Measurements from ENCODE around the gene ITPKB.

Gene ITPKB

DNA sequence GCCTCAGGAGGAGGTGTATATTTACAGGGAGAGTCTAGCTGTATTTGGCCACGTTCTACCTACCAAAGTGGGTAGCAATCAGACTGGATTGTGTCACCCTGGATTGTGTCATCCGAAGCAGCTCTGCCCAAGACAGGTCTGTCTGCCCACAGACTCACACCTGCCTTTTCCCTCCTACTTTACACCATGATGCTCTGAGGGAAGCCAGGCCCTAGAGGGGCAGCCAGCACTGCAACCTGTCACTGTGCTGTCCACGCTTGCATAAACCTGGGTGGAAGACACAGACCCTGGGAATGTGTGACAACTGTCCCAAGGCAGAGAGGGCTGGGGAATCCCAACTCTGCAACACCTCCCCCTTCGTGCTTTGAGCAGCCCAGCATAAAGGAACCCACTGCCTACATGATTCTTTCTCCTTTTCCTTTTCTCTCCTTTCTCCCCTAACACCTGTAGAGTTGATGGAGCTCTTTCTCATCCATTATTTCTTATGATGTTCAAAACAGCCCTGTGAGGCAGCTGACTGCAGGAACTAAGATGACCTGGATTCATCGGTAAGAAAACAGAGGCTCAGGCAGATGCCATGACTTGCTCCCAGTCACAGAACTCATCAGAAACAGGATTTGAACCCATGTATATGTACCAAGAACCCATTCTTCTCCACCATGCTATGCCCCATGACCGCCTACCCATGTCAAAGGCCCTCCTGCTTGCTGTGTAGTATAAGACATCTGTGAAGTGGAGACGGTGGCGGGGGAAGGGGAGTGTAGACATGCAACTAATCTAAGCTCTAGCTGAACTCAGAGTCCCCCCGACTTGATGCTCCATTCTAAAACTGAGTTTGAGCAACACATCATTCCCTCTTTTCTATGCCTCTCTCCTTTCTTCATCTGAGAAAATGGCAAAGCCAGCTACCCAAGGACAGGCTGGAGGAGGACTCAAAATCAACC is 55.9 kb downstream of the ITPKB start:
- DNase-seq: no peak

DNA sequence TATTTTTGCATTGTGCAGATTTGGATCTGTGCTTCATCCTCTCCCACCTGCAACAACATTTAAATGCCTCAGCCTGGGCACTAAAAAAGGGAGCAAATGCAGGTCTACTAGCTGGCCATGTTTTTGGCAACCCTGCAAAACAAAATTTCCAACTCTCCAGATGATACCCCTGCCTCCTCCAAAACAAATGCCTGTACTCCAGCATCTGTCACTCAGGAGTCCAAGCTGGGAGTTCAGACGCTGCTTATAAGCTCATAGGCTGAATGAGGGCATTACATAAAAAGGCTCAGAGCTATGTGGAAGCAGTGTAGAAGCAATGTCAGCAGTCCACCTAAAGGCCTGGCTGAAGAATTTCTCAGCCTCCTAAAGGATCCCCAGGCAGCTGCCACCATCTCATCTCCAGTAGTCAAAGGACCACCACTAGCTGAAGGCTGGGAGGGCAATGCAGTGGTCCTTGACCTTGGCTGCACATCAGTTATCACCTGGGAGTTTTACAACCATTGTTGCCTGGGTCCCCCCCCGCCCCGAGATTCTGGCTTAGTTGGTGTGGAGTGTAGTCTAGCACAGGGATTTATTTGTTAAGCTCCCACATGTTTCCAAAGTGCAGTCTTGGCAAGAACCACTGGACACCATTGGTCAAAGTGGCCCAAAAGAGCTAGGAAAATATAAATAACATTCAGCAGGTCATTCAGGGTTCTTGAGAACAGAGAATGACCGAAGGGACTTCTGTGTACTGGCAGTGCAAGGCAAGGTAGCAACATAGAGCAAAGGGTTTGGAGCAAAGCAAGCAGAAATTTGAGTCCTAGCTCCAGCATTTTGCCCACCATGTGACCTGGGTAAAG is 57.2 kb downstream of the ITPKB start:
- no peak for DNase-seq

DNA sequence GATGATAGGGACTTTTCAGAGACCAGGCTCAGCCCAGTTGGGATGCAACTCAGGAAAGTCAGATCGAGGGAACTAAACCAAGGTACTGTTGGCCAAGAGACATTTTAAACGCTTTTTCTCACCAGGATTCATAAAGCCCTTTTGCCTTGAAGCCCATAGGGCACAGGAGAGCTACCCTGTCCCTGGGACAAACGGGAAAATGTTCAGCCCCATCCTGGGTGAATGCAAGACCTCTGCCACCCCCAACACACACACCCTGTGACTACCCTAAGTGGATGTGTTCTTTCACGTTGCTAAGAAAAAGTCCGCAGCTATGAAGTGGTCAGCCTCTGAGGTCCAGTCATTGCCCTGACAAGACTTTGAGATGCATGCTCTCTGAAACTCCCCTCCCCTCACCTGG is 58.4 kb downstream of the ITPKB start:
- DNase-seq: no peak

DNA sequence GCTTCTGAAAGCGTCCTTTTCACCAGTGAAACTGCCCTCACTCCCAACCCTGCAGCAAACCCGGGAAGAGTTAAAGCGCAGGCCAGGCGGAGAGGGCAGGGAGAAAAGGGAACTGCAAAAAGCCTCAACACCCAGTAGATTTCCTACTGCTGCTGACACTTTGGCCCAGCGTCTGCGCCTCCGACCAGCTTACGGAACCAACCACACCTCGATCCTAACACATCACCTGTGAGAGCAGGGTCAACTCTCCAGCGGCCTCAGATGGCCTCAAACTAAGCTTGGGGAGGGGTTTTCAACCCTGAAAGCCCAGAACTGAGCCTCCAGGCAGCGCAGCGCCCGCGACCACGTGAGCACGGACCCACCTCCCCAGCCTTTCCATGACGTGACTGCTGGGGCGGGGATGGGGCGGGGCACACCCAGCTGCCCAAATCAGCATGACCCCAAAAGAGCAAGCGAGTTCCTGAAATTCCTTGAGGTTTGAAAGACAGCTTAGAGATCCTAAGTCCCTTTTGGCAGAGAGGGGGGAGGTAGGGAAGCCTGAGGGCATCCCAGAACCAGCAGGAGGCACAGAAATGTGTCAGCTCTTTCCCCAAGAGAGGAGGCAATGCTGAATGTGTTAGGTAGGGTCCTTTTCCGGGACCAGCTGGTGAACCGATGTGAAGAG is 59.1 kb downstream of the ITPKB start:
- peak; percentile 49 for DNase-seq

DNA sequence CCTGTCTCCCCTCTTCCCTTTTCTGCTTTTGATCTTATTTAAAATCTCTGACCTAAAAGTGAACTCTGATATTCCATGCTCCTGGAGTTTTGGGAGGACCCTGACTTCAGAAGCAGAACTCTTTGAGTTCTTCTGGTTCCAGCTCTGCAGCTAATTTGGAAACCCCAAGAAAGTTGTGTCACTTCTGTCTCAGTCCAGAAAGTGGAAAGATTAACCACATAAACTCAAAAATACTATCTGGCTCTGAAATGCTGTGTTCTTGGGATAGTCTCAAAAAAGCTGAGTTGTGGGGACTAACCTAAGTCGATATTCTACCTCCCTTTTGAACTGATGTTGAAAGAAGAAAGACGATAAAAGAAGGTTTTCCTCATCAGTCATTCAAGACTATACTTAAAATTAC is 59.8 kb downstream of the ITPKB start:
- DNase-seq: no peak

DNA sequence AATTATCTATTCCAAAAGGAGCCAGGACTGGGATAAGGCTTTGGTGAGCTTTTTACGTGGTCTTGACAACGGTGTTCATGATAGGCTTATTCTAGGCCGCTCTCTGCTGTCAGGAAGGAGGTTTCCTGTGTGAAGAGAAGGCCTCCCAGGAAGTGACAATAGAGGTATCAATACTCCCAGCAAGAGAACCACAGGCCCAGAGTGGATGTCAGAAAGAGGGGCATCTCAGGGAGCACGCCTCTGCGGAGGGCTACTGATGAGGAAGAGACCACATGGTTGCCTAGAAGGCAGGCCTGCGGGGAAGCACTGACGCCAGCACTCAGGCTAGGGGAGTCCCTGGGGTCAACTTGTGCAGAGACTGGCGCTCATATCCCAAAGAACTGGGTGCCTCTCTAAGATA is 60.4 kb downstream of the ITPKB start:
- no peak for DNase-seq

DNA sequence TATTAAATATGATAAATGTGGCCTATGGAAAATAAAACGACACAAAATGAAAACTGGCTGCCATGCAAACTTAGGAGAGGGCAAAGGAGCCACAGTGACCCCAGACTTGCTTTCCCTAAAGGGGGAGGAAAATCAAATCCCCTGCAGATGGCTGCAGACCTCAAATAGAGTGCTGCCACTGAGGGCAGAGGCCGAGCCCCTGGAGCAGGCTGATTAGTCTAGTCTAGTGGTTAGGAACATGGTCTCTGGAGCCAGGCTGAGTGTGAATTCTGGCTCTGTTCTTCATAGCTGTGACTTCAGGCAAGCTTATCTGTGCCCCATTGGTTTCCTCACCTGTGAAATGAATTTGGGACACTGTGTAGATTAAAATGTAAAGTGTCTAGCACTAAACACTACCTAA is 60.8 kb downstream of the ITPKB start:
- no peak for DNase-seq

DNA sequence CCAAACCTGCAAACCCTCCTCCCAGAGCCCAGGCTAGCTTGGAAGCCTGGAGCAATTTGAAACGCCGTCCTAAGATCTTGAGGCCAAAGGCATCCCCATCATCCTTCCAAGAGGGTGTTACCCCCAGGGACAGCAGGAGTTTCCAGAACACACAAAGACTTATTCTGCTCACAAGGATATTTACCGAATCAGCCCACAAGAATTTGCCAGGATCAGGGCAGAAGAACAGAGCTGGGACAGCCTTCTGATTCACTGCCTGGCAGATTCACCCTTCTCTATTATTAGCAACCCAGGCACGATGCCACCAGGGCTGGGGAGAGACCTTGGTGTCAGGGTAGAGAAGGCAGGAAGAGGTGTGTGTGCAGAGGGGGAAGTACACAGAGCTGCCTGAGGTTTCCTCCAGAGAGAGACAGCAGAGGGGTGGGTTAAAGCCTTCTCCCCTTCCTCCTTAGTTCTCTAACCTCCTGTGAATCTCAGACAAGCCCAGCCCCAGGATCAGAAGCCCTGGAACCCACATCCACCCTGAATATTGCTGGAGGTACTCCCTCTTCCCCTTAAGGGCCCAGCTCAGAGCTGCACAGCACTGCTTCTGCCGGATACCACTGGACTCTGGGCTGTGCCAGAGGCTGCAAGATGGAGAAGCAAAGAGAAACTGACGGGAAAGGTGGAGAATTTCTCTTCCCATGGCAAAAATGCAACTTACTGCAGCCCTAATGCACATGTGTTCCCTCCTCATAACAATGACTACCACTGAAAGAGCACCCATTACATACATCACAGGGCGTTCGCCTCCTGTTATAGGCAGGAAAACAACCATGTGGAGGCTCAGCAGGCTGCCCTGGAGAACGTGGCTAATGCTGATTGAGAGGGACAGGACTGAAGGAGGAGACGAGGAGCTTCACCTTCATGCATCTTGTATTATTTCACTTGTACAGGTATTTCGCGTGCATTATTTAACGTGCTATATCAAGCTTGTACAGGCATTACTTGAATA is 61.8 kb downstream of the ITPKB start:
- DNase-seq: peak; percentile 70

DNA sequence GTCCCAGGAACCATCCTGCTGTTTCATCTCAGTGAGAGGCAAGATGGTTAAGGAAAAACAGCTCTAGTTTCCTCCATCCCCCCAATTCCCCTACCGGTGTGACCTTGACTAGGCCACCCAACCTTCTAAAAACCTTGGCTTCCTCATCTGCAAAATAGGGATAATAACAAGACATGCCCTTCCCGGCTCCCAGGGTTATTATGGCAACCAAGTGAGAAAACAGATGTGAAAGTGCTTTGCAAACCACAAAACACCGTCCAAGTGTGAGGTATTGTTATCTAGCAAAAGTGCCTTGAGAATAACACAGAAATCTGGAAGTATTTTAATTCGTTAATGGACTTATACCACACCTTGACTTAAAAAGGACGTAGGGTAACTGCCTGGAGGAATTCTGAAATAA is 62.7 kb downstream of the ITPKB start:
- no peak for DNase-seq

DNA sequence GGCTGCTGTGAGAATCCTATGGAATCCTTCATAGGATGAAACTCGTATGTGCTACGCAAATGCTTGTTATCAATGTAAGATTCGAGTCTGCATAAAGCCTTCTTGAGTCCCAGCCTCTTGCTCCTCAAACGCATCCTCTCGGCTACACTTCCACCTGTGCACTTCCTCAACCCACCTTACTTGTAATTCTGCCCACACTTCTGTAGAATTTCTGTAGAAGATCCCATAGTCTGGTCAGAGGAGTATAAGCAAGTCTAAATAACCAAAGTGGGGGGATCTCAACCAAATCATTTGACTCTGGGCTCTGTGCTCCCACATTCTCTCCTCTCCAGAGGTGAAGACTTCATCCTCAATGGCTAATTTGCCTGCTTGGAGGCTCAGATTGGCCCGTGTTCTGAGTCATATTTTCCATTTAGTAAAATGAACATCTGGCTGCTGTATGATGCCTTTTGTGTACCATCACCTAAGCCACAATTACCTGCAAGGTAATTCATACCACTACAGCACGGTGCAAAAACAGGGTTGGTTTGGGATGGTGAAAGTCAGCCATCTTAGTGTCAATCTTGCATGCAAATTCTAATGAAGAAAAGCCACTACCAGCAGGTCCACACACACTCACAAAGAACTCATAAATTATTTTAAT is 63.2 kb downstream of the ITPKB start:
- DNase-seq: no peak

DNA sequence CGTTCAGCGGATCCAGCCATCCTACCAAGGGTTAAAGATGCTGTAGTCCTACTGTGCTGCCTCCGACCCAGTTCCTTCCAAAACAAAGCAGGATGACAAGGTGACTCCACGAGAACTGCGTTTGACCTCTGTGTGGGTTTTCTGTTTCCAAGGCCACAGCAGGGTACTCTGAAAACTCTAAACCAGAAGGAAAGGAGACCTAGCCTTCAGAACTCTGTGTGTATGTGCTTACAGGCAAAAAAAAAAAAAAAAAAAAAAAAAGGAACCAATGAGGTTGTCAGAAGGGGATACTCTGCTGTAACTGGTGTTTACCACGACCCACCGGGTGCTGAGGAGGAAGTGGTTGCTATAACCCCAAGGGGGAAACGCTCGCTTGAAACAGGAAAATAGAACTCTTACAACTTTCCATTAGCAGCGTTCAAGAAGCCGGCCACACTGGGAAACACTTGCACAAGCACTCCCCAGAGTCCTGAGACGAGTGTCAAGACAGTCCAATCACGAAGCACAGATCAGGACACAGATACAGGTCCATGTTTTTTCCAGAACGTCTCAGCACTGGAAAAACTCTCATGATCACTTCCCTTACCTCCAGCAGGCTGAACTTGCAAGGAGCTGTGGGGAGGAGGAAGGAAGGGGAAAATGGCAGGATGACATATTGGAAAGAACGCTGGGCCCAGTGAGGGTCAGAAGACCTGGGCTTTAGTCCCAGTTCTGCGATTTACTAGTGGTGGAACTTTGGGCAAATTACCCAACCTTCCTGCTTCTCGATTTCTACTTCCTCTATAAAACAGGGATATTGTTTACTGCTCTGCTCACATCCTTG is 64.0 kb downstream of the ITPKB start:
- peak; percentile 72 for DNase-seq

DNA sequence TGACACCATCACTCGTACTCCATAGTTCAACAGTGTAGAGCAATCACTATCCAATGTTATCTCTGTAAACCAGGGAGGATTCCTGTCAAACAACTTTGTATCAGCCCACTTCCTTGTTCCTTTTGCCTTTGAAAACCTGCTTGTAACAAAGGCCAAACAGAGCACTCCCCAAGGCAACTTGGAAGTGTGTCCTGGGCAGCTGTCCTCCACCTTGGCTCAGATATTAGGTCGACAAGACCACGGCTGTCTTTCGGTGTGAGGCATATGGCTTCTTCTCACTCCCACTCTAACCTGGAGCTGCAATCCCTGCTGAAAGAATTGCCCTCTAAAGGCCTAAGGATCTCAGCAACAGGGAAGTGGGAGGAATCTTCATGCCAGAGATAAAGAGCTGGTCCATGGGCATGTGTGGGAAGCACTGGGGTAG is 66.7 kb downstream of the ITPKB start:
- DNase-seq: no peak

DNA sequence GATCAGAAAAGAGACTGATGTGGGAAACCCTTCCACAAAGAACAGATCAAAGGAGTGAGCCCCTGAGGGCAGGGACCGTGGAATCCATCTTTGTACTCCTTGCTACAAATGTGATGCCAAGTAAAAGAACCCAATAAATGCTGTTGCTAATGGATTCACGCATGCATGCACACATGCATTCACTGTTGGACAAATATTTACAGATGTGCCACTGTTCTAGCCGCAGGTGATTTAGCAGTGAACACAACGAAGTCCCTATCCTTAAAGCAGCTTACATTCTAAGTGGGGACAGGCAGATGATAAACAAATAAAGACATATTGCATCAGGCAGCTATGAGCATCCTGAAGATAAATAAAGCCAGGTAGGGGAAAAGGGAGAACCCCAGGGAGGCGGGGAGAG is 67.8 kb downstream of the ITPKB start:
- DNase-seq: no peak

DNA sequence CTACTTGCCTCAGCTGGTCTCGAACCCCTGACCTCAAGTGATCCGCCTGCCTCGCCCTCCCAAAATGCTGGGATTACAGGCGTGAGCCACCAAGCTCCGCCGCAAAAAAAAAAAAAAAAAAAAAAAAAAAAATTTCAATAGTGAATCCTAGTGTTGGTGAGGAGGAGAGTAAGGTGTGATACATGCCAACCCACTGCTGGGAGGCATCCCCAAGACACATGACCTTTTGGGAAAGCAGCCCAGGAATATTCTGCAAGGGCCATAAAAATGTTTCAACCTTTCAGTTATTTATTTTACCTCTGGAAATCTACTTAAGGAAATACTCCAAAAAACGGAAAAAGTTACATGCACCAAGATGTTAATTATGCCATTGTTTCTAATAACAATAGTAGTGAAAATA is 69.0 kb downstream of the ITPKB start:
- DNase-seq: no peak

DNA sequence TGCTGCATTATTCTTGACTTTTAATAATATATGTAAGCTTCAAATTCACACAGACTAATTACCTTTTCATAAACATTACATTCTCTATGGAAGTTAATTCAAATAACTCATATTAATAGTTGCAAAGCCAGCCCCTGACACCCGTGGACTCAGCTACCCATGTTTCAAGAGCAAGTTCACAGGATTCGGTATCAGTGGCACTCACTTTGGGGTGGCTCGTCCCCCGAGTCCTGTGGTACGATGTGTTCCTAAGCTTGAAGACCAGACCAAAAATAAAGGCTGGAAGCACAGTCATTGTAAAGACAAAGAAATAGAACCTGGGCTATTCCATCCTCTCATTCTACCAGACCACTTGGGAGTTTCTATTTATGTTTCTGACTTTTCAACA is 70.9 kb downstream of the ITPKB start:
- no peak for DNase-seq

DNA sequence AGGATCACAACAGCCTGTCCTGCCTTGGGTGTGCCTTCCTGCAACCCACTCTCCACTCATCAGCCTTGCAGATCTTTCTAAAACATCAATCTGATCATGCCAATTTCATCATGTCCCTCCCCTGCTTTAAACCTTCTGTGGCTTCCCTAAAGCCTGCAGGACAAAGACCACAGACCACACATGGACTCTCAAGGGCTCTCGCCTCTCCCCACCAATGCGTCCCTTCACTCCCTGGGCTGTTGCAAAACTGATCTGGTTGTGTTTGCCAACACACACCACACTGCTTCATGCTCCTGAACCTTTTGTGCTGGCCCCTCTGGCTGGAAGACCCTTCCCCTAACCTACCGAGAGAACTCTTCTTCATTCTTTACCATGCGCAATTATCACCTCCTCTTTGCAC is 72.4 kb downstream of the ITPKB start:
- DNase-seq: no peak

DNA sequence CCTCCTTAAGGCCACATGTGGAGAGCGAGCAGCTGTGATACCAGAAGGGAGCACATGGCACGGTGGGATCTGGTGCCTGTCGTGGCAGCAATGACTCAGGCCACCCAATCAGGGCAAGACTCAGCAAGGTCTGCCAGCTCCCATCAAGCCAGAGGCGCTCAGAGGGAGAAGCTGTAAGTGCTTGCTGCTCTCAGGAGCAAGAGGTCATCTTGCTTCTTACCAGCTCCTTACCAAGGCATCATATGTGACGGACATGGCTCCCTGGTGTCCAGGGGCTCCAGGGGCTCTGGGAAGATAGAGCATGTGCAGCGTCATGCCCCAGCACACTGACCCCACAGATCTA is 72.9 kb downstream of the ITPKB start:
- DNase-seq: no peak

DNA sequence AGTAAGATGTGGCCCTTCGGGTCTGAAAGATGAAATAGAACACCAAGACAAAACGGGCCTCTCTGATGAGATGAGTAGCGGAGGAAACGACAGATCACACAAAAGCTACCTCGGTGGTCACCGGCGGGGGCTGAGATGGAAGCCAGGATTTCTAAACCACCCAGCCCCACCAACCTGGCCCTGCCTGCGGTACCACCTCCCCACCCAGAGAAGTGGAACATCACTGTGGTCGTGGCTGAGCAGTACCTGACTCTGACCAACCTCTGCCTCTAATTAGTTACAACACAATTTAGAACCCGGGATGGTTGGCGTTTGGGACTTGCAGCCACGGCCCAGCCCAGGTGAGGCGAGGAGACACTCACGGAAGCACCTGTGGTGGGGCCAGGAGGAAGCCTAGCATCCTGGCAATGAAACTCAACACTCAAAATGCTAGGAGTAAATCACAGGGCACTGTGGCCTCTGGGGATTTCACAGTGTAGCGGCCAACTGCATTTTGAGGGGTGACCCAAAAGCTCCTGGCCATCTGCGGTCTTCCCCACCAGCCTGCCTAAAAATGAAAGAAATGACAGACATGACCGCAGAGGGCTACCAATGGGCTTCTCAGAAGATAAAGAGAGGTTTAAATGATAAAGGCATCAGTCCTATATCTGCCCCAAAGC is 73.4 kb downstream of the ITPKB start:
- DNase-seq: no peak

DNA sequence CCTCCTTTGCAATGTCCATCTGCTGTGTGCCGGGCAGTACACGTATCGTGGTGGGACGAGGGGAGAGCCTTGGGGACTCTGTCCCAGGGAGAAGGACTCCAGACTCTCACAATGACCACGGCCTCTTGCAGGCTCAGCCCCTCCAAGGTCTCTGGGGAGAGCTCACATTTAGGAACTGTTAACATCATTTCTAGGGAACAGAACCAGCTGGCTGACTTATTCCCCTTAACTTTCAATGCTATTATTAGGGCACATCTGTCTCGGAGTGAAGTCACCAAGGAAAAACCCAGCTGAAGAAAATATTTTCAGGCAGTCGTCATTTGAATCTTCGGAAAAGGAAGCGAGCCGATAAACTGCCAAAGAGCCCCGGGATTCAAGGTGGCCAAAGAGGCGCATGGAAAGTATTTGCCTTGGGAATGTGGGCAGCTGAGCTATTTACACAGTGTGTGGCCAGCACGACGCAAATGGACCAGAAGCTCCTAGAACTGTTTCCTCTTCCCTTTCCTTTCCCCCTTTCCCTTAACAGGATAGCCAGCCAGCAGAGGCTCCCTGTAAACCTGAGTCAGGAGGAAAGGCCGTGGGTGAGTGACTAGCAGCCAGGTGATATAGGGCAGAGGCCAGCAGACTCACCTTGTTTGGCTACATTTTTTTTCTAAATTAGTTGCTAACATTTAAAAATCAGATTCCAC is 74.5 kb downstream of the ITPKB start:
- no peak for DNase-seq

DNA sequence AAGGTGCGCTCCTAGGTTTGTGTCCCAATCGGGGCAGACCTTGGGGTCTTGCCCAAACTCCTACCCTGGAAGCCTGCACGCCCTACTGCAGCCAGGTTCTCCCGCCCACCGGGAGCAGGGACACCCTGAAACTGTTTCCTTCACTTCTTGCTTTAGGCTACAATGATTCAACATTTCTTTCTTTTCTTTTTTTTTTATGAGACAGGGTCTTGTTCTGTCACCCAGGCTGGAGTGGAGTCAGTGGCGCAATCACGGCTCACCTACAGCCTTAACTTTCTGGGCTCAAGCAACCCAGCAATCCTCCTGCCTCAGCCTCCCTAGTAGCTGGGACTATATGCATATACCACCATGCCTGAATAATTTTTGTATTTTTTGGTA is 75.8 kb downstream of the ITPKB start:
- DNase-seq: no peak
